ENCODE data around the gene TRPM2. TPM values are rescaled to one million over a fixed set of nuclear protein-coding genes. Genes with fewer than 3 reads are reported as not detected.
A peak's percentile ranks its signal among the peaks of the same experiment; 100 is the strongest.

The TRPM2 gene
- total and polyA plus RNA-seq, 10 of the 15 experiments (the other 5 are each of a cell fraction or from before 2014, with no cell fraction given): 0.03 to 9.1 (median 2.6) TPM

DNA sequence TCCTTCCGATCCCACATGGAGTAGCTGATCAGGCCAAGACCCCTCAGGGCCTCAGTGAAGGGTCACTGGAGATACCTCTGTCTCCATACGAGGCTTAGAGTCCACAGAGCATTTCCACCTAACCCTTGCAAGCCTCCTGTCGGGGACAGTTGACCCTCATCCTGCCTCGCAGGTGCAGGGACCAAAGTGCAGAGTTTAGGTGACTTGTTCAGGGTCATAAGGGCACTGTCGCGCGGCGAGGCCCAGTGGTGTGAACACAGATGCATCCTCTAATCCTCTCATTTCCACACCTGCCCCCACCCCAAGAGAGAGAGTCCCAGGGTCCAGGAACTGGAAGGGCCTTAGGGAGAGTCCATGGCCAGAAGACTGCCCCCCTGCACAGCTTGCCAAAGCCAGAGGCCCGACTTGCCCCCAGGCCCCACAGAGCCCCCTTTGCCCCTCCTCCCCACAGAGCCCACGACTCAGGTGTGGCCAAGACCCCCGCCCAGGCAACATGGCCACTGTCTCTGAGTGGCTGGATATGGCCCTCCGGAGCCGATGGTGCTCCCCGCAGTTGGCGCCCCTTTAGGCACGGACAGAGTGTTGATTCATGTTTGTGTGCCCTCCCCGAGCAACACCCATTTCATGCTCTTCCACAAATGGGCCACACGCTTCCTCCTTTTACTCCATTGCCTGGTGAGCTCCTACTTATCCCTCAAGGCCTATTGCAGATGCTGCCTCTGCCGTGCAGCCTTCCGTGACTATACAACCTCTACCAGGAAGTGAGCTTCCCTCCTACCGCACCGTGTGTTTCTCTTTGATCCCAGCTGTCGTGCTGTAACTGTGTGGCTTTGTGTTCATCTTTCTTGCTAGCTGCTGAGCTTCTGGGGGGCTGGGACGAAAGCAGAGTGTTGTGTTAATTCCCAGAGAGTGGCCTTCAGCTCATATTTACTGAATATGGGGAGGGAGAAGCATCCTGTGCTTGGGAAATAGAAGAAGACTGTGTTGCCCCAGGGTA, 1.7 kb downstream of the TRPM2 start (continued):
- TF ChIP-seq, protein P1, sequence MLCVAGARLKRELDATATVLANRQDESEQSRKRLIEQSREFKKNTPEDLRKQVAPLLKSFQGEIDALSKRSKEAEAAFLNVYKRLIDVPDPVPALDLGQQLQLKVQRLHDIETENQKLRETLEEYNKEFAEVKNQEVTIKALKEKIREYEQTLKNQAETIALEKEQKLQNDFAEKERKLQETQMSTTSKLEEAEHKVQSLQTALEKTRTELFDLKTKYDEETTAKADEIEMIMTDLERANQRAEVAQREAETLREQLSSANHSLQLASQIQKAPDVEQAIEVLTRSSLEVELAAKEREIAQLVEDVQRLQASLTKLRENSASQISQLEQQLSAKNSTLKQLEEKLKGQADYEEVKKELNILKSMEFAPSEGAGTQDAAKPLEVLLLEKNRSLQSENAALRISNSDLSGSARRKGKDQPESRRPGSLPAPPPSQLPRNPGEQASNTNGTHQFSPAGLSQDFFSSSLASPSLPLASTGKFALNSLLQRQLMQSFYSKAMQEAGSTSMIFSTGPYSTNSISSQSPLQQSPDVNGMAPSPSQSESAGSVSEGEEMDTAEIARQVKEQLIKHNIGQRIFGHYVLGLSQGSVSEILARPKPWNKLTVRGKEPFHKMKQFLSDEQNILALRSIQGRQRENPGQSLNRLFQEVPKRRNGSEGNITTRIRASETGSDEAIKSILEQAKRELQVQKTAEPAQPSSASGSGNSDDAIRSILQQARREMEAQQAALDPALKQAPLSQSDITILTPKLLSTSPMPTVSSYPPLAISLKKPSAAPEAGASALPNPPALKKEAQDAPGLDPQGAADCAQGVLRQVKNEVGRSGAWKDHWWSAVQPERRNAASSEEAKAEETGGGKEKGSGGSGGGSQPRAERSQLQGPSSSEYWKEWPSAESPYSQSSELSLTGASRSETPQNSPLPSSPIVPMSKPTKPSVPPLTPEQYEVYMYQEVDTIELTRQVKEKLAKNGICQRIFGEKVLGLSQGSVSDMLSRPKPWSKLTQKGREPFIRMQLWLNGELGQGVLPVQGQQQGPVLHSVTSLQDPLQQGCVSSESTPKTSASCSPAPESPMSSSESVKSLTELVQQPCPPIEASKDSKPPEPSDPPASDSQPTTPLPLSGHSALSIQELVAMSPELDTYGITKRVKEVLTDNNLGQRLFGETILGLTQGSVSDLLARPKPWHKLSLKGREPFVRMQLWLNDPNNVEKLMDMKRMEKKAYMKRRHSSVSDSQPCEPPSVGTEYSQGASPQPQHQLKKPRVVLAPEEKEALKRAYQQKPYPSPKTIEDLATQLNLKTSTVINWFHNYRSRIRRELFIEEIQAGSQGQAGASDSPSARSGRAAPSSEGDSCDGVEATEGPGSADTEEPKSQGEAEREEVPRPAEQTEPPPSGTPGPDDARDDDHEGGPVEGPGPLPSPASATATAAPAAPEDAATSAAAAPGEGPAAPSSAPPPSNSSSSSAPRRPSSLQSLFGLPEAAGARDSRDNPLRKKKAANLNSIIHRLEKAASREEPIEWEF (IDR thresholded peaks at IDR 0.05; ENCODE audit: insufficient replicate concordance, low read depth, low read length): no peak
- TF ChIP-seq ESRRA (IDR thresholded peaks at IDR 0.05; ENCODE audit: low read length): no peak
- TF ChIP-seq NR2C1 (IDR thresholded peaks at IDR 0.05): no peak
- TF ChIP-seq RB1 (IDR thresholded peaks at IDR 0.05; ENCODE audit: borderline replicate concordance): no peak
- no peak for TF ChIP-seq NRF1 (conservative IDR thresholded peaks at IDR 0.05; ENCODE audit: low read depth, low read length)
- TF ChIP-seq KLF5 (IDR thresholded peaks at IDR 0.05; ENCODE audit: partially characterized antibody): no peak
- no peak for TF ChIP-seq BCL11A (IDR thresholded peaks at IDR 0.05; ENCODE audit: low read depth, low read length)
- TF ChIP-seq CREM (IDR thresholded peaks at IDR 0.05; ENCODE audit: low read depth): no peak
- TF ChIP-seq ATF7 (IDR thresholded peaks at IDR 0.05; ENCODE audit: low read depth): no peak
- TF ChIP-seq, protein P2, sequence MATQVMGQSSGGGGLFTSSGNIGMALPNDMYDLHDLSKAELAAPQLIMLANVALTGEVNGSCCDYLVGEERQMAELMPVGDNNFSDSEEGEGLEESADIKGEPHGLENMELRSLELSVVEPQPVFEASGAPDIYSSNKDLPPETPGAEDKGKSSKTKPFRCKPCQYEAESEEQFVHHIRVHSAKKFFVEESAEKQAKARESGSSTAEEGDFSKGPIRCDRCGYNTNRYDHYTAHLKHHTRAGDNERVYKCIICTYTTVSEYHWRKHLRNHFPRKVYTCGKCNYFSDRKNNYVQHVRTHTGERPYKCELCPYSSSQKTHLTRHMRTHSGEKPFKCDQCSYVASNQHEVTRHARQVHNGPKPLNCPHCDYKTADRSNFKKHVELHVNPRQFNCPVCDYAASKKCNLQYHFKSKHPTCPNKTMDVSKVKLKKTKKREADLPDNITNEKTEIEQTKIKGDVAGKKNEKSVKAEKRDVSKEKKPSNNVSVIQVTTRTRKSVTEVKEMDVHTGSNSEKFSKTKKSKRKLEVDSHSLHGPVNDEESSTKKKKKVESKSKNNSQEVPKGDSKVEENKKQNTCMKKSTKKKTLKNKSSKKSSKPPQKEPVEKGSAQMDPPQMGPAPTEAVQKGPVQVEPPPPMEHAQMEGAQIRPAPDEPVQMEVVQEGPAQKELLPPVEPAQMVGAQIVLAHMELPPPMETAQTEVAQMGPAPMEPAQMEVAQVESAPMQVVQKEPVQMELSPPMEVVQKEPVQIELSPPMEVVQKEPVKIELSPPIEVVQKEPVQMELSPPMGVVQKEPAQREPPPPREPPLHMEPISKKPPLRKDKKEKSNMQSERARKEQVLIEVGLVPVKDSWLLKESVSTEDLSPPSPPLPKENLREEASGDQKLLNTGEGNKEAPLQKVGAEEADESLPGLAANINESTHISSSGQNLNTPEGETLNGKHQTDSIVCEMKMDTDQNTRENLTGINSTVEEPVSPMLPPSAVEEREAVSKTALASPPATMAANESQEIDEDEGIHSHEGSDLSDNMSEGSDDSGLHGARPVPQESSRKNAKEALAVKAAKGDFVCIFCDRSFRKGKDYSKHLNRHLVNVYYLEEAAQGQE (IDR thresholded peaks at IDR 0.05; ENCODE audit: low read depth, low read length): no peak
- TF ChIP-seq JUND (IDR thresholded peaks at IDR 0.05; ENCODE audit: low read depth, low read length): no peak
- no peak for TF ChIP-seq SREBF2 (IDR thresholded peaks at IDR 0.05; ENCODE audit: low read length)
- no peak for TF ChIP-seq DPF2 (IDR thresholded peaks at IDR 0.05)
- TF ChIP-seq, protein P3, sequence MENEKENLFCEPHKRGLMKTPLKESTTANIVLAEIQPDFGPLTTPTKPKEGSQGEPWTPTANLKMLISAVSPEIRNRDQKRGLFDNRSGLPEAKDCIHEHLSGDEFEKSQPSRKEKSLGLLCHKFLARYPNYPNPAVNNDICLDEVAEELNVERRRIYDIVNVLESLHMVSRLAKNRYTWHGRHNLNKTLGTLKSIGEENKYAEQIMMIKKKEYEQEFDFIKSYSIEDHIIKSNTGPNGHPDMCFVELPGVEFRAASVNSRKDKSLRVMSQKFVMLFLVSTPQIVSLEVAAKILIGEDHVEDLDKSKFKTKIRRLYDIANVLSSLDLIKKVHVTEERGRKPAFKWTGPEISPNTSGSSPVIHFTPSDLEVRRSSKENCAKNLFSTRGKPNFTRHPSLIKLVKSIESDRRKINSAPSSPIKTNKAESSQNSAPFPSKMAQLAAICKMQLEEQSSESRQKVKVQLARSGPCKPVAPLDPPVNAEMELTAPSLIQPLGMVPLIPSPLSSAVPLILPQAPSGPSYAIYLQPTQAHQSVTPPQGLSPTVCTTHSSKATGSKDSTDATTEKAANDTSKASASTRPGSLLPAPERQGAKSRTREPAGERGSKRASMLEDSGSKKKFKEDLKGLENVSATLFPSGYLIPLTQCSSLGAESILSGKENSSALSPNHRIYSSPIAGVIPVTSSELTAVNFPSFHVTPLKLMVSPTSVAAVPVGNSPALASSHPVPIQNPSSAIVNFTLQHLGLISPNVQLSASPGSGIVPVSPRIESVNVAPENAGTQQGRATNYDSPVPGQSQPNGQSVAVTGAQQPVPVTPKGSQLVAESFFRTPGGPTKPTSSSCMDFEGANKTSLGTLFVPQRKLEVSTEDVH (IDR thresholded peaks at IDR 0.05; ENCODE audit: low read depth, partially characterized antibody): no peak
- TF ChIP-seq, protein P4, sequence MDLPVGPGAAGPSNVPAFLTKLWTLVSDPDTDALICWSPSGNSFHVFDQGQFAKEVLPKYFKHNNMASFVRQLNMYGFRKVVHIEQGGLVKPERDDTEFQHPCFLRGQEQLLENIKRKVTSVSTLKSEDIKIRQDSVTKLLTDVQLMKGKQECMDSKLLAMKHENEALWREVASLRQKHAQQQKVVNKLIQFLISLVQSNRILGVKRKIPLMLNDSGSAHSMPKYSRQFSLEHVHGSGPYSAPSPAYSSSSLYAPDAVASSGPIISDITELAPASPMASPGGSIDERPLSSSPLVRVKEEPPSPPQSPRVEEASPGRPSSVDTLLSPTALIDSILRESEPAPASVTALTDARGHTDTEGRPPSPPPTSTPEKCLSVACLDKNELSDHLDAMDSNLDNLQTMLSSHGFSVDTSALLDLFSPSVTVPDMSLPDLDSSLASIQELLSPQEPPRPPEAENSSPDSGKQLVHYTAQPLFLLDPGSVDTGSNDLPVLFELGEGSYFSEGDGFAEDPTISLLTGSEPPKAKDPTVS (IDR thresholded peaks at IDR 0.05; ENCODE audit: low read depth, low read length): no peak
- TF ChIP-seq EED (IDR thresholded peaks at IDR 0.05; ENCODE audit: low read depth): peak; percentile 60
